Tibial nerve (tissue), 4 donors: ENCODE data around the gene CH25H. TPM values are rescaled to one million over a fixed set of nuclear protein-coding genes. Genes with fewer than 3 reads are reported as not detected.

Experiments used
- DNase-seq, 2 donors: peaks; one replicate each; pipeline ENCODE4 v3.0.0-alpha.2; 2019; ENCODE audit warnings: low spot score in 2 of 2
- H3K27ac ChIP-seq, 4 donors: fragments of 200-600 bp; sonication (generic) in 3 of 4; one replicate each; pipeline ENCODE4 v1.5.1; 2017 to 2019; ENCODE audit warnings: mild to moderate bottlenecking in 1 of 4
- H3K27me3 ChIP-seq, 2 donors: fragments of 200-600 bp; sonication (generic) in 1 of 2; one replicate each; pipeline versions ENCODE4 v1.5.1 to v1.6.0; 2017 to 2019
- H3K36me3 ChIP-seq, 3 donors: fragments of 200-600 bp; sonication (generic); one replicate each; pipeline ENCODE4 v1.5.1; 2018 to 2019
- H3K4me1 ChIP-seq, 4 donors: fragments of 200-600 bp; sonication (generic) in 3 of 4; one replicate each; pipeline ENCODE4 v1.5.1; 2017 to 2019
- H3K4me3 ChIP-seq, 4 donors: fragments of 200-600 bp; sonication (generic) in 3 of 4; one replicate each; pipeline ENCODE4 v1.5.1; 2017 to 2019; ENCODE audit warnings: mild to moderate bottlenecking in 1 of 4, moderate library complexity in 1 of 4
- H3K9me3 ChIP-seq, 4 donors: fragments of 200-600 bp; sonication (generic) in 3 of 4; one replicate each; pipeline ENCODE4 v1.5.1; 2017 to 2019
- EP300 ChIP-seq, 2 donors: sonication (generic); formaldehyde crosslinking; IDR thresholded peaks; one replicate each; pipeline ENCODE4 v1.6.1; 2017; ENCODE audit warnings: antibody characterized with exemption in 2 of 2, mild to moderate bottlenecking in 1 of 2
- POLR2A ChIP-seq, 2 donors: fragments of 450-650 bp; IDR thresholded peaks; one replicate each; pipeline ENCODE4 v1.6.1; 2017; ENCODE audit warnings: antibody characterized with exemption in 2 of 2, mild to moderate bottlenecking in 2 of 2, moderate library complexity in 2 of 2
- WGBS, 2 donors: methylation state at CpG; one replicate each; pipeline ENCODE4 v1.1.5; 2018; 5-methylcytosine and 5-hydroxymethylcytosine counted together
- total RNA-seq, 4 donors: library from RNA; depleted of rRNA; stranded (reverse); fragments of >200 nt; gene quantifications; one replicate each; pipeline ENCODE4 v1.1.0, GENCODE V29; 2016
- TF ChIP-seq, protein P1 (sequence below), 5 experiments: fragments of 200-600 bp in 3 of 5; fragments of 450-650 bp in 2 of 5; sonication (generic) in 3 of 5; IDR thresholded peaks; one replicate each; pipeline ENCODE4 v1.5.1; 2016 to 2019; ENCODE audit warnings: antibody characterized with exemption in 5 of 5, mild to moderate bottlenecking in 3 of 5, moderate library complexity in 2 of 5

CH25H gene
- total RNA-seq, 4 donors from 2014 or later, result 0.22 to 1.2 (median 0.92) TPM

DNA sequence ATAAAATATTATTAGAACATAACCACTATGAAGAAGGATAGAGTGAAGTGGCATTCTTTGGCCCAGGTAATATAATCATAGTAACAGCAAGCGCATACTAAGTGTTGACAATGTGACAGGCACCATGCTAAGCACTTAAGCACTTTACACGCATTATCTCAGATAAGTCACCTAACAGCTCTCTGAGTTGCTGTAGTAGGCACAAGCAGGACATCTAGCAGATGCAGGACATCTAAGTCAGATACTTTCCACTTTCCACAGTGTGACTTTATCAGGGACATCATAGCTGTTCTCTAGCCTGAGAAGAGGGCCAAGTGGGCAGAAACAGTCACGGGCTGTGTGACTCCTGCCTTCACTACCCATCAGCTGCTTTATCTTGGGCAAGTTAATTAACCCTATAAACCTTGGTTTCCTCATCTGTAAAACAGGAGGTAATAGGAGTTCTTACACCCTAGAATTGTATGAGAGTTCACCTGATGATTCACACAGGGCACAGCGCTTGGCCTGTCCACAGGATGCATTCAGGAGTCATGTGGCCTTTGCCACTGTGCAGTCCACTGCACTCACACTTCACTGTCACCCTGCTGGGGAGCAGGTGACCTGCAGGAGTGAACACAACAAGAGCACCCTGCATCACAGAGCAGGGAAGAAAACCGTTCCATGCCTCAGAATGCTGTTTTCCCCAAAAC lies 32.0 kb upstream of the CH25H start:
- no peak overlapping the region for H3K27ac ChIP-seq
- TF ChIP-seq POLR2A (IDR thresholded peaks at IDR 0.05), result no peak
- TF ChIP-seq, protein P1, sequence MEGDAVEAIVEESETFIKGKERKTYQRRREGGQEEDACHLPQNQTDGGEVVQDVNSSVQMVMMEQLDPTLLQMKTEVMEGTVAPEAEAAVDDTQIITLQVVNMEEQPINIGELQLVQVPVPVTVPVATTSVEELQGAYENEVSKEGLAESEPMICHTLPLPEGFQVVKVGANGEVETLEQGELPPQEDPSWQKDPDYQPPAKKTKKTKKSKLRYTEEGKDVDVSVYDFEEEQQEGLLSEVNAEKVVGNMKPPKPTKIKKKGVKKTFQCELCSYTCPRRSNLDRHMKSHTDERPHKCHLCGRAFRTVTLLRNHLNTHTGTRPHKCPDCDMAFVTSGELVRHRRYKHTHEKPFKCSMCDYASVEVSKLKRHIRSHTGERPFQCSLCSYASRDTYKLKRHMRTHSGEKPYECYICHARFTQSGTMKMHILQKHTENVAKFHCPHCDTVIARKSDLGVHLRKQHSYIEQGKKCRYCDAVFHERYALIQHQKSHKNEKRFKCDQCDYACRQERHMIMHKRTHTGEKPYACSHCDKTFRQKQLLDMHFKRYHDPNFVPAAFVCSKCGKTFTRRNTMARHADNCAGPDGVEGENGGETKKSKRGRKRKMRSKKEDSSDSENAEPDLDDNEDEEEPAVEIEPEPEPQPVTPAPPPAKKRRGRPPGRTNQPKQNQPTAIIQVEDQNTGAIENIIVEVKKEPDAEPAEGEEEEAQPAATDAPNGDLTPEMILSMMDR (IDR thresholded peaks at IDR 0.05), result no peak
- TF ChIP-seq EP300 (IDR thresholded peaks at IDR 0.05), result no peak
- H3K4me1 ChIP-seq, result peaks cover 0 to 29% (median 7%) of the 10 kb centered on the region in 4 donors
- 74 to 80% methylated on average over 5 of the region's 5 CpGs for WGBS, 2 donors
- no peak for DNase-seq
- H3K4me3 ChIP-seq, result no peak overlapping the region
- H3K36me3 ChIP-seq, result peaks cover 0 to 32% (median 0%) of the 10 kb centered on the region in 3 donors
- no peaks in the 10 kb centered on the region for H3K9me3 ChIP-seq
- no peaks in the 10 kb centered on the region for H3K27me3 ChIP-seq

DNA sequence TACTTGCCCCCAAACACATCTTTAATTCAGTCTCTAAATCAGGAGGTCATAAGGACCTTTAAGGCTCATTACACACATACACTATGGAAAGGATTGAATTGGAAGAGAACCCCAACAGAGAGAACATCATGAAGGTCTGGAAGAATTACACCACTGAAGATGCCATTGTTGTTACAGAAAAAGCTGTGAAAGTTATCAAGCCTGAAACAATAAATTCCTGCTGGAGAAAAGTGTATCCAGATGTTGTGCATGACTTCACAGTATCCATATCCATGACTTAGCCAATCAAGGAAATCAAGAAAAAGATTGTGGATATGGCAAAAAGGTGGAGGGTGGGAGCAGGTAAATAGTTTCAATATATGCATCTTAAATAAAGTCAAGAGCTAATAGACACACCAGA lies 30.7 kb upstream of the CH25H start:
- no peak for DNase-seq
- Histone ChIP-seq H3K4me3 (no peak overlapping the region), H3K9me3 (no peaks in the 10 kb centered on the region), H3K4me1 (peaks cover 0 to 29% (median 7%) of the 10 kb centered on the region in 4 donors), H3K27ac (peak overlapping the region in 1 of 4 donors; percentile 19), H3K27me3 (no peaks in the 10 kb centered on the region), H3K36me3 (peaks cover 0 to 30% (median 0%) of the 10 kb centered on the region in 3 donors)
- no peak for TF ChIP-seq EP300 (IDR thresholded peaks at IDR 0.05)
- TF ChIP-seq, protein P1 (IDR thresholded peaks at IDR 0.05), result no peak
- TF ChIP-seq POLR2A (IDR thresholded peaks at IDR 0.05), result no peak

DNA sequence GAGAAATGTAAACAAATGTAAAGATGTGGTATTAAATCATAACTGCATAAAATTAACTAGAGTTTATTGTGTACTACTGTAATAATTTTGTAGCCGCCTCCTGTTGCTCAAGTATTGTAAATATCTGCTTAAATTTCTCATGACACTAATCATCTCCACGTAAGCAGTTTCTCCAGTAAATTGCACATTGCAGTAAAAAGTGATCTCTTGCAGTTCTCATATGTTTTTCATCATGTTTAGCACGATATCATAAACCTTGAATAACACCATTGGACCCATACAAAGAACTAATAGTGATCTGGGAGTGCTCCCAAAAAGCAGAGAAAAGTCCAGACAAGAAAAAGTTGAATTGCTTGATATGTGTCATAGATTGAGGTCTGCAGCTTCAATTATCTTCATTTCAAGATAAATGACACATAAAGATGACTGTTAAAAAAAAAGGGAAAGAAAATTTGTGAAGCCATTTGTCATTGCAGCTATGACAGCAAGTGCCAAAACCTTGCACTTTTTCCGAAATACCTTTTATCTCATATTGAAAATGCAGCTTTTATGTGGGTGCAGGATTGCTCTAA lies 29.2 kb upstream of the CH25H start:
- H3K27ac ChIP-seq, result no peak overlapping the region
- no peaks in the 10 kb centered on the region for H3K27me3 ChIP-seq
- TF ChIP-seq EP300 (IDR thresholded peaks at IDR 0.05), result no peak
- TF ChIP-seq, protein P1 (IDR thresholded peaks at IDR 0.05), result no peak
- TF ChIP-seq POLR2A (IDR thresholded peaks at IDR 0.05), result no peak
- peaks cover 0 to 14% (median 4%) of the 10 kb centered on the region in 4 donors for H3K4me1 ChIP-seq
- 74 to 77% methylated on average over 4 of the region's 4 CpGs for WGBS, 2 donors
- no peak overlapping the region for H3K4me3 ChIP-seq
- H3K9me3 ChIP-seq, result no peaks in the 10 kb centered on the region
- H3K36me3 ChIP-seq, result peaks cover 0 to 38% (median 0%) of the 10 kb centered on the region in 3 donors
- DNase-seq, result no peak

DNA sequence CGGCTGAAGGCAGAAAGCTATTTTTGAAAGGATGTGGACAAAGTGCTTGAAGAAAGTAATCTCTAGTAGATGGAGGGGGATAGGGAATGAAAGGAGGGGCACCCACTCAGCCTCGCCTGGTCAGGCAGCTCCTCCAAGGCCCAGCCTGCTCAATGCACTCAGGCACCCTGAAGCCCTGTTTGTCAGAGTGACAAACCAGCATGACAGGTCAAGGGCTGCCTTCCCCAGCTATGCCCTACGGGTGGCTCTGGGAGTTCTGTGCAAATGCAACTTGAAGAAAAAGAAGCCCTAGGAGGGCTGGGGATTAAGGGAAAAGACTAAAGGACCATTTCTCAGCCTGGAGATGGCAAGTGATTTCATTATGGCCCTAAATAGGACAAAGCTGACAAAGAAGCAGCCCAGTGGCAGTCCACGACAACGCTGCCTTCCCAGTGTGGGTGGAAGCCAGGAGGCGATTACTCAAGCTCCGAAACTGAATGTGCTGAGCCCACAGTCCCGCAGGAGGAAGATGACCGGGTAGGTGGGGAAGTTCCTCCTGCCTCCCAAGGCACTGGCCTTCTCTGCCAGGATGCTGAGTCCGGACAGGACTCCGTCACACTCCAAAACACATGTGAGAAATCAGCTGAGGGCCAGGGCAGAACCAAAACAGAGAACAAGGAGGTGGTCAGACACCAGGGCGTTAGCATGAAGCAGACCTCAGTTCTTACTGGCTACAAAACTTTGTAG lies 28.1 kb upstream of the CH25H start:
- no peak overlapping the region for H3K4me3 ChIP-seq
- H3K27ac ChIP-seq, result peak overlapping the region in 2 of 4 donors; percentile 51 to 61
- peaks cover 0 to 29% (median 0%) of the 10 kb centered on the region in 3 donors for H3K36me3 ChIP-seq
- H3K9me3 ChIP-seq, result no peaks in the 10 kb centered on the region
- 51 to 74% methylated on average over 12 of the region's 12 CpGs for WGBS, 2 donors
- peaks cover 0 to 8% (median 2%) of the 10 kb centered on the region in 4 donors for H3K4me1 ChIP-seq
- DNase-seq, result peak; percentile 51 to 73
- TF ChIP-seq EP300 (IDR thresholded peaks at IDR 0.05) (peak in 1 of 2 donors; percentile 88), POLR2A (IDR thresholded peaks at IDR 0.05) (no peak)
- H3K27me3 ChIP-seq, result no peaks in the 10 kb centered on the region

DNA sequence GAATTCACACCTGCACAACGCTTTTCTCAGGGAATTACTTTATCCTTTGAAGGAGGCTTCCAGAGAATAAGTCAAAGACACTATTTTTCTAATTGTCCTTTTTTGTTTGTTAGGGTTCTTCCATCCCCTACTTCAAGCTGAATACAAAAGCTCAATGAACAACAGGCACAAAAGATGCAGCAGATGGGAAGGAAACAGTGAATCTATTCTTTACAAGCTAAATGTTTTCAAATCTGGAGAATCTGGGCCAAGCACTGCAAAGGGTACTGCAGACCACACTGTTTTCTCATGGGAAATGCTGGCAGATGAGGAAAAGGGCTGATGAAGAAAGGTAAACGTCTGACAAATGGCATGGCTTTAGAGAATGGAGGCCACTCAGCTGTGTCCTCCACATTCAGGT lies 25.9 kb upstream of the CH25H start:
- H3K27ac ChIP-seq, result no peak overlapping the region
- H3K4me1 ChIP-seq, result peaks cover 0 to 8% (median 2%) of the 10 kb centered on the region in 4 donors
- no peak overlapping the region for H3K4me3 ChIP-seq
- DNase-seq, result no peak
- TF ChIP-seq POLR2A (IDR thresholded peaks at IDR 0.05) (no peak), EP300 (IDR thresholded peaks at IDR 0.05) (no peak)
- TF ChIP-seq, protein P1 (IDR thresholded peaks at IDR 0.05), result no peak
- no peaks in the 10 kb centered on the region for H3K9me3 ChIP-seq
- no peaks in the 10 kb centered on the region for H3K27me3 ChIP-seq
- 50 to 56% methylated on average over 2 of the region's 2 CpGs for WGBS, 2 donors
- H3K36me3 ChIP-seq, result peaks cover 0 to 26% (median 0%) of the 10 kb centered on the region in 3 donors
